ENCODE data around the gene YIPF4.

Gene YIPF4

DNA sequence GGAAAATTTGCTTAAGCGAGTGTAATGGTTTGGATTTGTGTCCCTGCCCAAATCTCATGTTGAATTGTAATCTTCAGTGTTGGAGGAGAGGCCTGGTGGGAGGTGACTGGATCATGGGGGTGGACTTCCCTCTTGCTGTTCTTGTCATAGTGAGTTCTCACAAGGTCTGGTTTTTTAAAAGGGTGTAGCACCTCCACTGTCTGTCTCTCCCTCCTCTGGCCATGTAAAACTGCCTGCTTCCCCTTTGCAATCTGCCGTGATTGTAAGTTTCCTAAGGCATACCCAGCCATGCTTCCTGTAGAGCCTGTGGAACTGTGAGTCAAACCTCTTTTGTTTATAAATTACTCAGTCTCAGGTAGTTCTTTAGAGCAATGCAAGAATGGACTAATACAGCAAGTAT lies 6.6 kb downstream of the YIPF4 start:
- Histone ChIP-seq H3K9me3 (ENCODE audit: insufficient read depth, low read length) (no peaks in the 10 kb centered on the region), H3K9ac (ENCODE audit: low read length) (no peak overlapping the region), H3F3A (ENCODE audit: insufficient read depth) (no peaks in the 10 kb centered on the region), H3K9me2 (replicated peaks; ENCODE audit: insufficient read depth, low read length) (no peaks in the 10 kb centered on the region), H3K27me3 (ENCODE audit: low read length) (no peaks in the 10 kb centered on the region), H3K79me2 (ENCODE audit: insufficient read depth, low read length) (peaks cover 78% of the 10 kb centered on the region), H3K4me2 (ENCODE audit: low read depth, low read length, poor library complexity, severe bottlenecking) (no peak overlapping the region), H4K20me1 (ENCODE audit: low read depth, low read length) (0 out of 2 replicates have a peak, but pooled peaks cover 7% of the 10 kb centered on the region), H2AFZ (ENCODE audit: low read depth, low read length, severe bottlenecking) (no peak overlapping the region), H3K36me3 (ENCODE audit: low read length) (no peaks in the 10 kb centered on the region; the same call in 1 of the 2 replicates), H3K27ac (ENCODE audit: low read depth, low read length) (no peak overlapping the region), H3K4me3 (ENCODE audit: insufficient read depth, low read length, poor library complexity, severe bottlenecking) (no peak overlapping the region)
- no peak for TF ChIP-seq EZH2phosphoT487 (conservative IDR thresholded peaks at IDR 0.05; ENCODE audit: low read length)
- TF ChIP-seq, protein P1, sequence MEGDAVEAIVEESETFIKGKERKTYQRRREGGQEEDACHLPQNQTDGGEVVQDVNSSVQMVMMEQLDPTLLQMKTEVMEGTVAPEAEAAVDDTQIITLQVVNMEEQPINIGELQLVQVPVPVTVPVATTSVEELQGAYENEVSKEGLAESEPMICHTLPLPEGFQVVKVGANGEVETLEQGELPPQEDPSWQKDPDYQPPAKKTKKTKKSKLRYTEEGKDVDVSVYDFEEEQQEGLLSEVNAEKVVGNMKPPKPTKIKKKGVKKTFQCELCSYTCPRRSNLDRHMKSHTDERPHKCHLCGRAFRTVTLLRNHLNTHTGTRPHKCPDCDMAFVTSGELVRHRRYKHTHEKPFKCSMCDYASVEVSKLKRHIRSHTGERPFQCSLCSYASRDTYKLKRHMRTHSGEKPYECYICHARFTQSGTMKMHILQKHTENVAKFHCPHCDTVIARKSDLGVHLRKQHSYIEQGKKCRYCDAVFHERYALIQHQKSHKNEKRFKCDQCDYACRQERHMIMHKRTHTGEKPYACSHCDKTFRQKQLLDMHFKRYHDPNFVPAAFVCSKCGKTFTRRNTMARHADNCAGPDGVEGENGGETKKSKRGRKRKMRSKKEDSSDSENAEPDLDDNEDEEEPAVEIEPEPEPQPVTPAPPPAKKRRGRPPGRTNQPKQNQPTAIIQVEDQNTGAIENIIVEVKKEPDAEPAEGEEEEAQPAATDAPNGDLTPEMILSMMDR (IDR thresholded peaks at IDR 0.05; ENCODE audit: insufficient read depth, low read length, poor library complexity, severe bottlenecking): no peak

DNA sequence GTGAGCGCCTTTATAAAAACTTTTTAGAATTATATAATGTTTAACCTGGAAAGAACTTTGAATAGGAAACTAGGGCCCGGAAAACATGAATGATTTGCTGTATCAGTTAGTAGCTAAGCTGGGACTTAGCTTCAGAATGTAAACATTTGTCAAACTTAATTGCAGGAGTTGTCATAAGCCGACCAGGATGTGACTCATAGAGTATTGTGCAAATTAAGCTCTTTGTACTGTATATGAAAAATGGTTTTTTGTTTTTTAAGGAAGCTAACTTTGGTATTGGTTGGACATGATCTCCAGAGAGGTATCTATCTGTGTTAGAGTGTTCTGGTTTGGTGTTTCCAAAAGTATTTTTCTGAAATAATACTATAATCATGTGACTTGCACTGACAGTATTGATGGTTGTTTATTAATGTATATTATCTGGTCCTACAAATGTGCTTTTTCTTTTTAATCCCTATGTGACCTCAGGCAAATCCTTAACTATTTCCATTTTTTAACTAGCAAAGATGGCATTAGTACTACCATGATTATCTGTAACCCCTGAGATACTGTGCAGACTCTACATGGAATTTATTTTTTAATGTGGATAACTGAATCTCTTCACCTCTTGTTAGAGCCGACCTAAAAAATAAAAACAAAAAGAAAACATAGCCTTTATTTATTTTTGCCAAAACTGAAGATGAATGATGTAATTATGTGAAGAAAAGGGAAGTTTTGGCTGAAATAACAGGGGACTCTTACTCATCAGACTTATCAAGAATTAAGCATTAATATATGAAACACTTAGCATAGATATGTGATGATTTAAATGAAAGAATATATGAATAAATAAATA lies 11.7 kb downstream of the YIPF4 start:
- H3K4me3 ChIP-seq (ENCODE audit: insufficient read depth, low read length, poor library complexity, severe bottlenecking): no peak overlapping the region
- H3K4me2 ChIP-seq (ENCODE audit: low read depth, low read length, poor library complexity, severe bottlenecking): no peak overlapping the region
- H3F3A ChIP-seq (ENCODE audit: insufficient read depth): no peaks in the 10 kb centered on the region
- 0 out of 2 replicates have a peak, but pooled peaks cover 7% of the 10 kb centered on the region for H4K20me1 ChIP-seq (ENCODE audit: low read depth, low read length)
- H3K9ac ChIP-seq (ENCODE audit: low read length): no peak overlapping the region
- TF ChIP-seq, protein P1 (IDR thresholded peaks at IDR 0.05; ENCODE audit: insufficient read depth, low read length, poor library complexity, severe bottlenecking): no peak
- no peak for TF ChIP-seq EZH2phosphoT487 (conservative IDR thresholded peaks at IDR 0.05; ENCODE audit: low read length)
- H3K27me3 ChIP-seq (ENCODE audit: low read length): no peaks in the 10 kb centered on the region
- H3K79me2 ChIP-seq (ENCODE audit: insufficient read depth, low read length): peaks cover 48% of the 10 kb centered on the region
- peaks cover 17% of the 10 kb centered on the region; the same call in 1 of the 2 replicates for H3K36me3 ChIP-seq (ENCODE audit: low read length)
- H3K9me2 ChIP-seq (replicated peaks; ENCODE audit: insufficient read depth, low read length): no peaks in the 10 kb centered on the region
- H2AFZ ChIP-seq (ENCODE audit: low read depth, low read length, severe bottlenecking): no peak overlapping the region
- no peak overlapping the region for H3K27ac ChIP-seq (ENCODE audit: low read depth, low read length)
- no peaks in the 10 kb centered on the region for H3K9me3 ChIP-seq (ENCODE audit: insufficient read depth, low read length)

DNA sequence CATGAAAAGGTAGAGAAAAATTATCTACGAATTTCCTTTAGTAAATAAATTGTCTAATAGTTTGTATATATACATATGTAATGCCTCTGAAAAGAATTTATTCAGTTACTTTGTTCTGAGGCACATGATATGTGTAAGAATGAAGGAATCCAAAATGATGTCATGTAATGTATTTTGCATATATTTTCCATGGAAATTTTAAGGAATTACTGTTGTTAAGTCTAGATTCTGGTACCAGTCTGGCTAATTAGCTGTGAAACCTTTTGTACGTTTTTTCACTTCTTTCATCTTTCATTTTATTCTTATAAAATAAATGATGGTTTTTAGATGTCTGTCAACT lies 12.3 kb downstream of the YIPF4 start:
- no peak overlapping the region for H3K4me2 ChIP-seq (ENCODE audit: low read depth, low read length, poor library complexity, severe bottlenecking)
- 0 out of 2 replicates have a peak, but pooled peaks cover 7% of the 10 kb centered on the region for H4K20me1 ChIP-seq (ENCODE audit: low read depth, low read length)

More for the DNA sequence above, 12.3 kb downstream of the YIPF4 start:
- H3K36me3 ChIP-seq (ENCODE audit: low read length): peaks cover 17% of the 10 kb centered on the region; the same call in 1 of the 2 replicates
- no peaks in the 10 kb centered on the region for H3F3A ChIP-seq (ENCODE audit: insufficient read depth)
- no peaks in the 10 kb centered on the region for H3K9me3 ChIP-seq (ENCODE audit: insufficient read depth, low read length)
- no peaks in the 10 kb centered on the region for H3K27me3 ChIP-seq (ENCODE audit: low read length)
- peaks cover 42% of the 10 kb centered on the region for H3K79me2 ChIP-seq (ENCODE audit: insufficient read depth, low read length)
- no peaks in the 10 kb centered on the region for H3K9me2 ChIP-seq (replicated peaks; ENCODE audit: insufficient read depth, low read length)
- H3K4me3 ChIP-seq (ENCODE audit: insufficient read depth, low read length, poor library complexity, severe bottlenecking): no peak overlapping the region
- TF ChIP-seq, protein P1 (IDR thresholded peaks at IDR 0.05; ENCODE audit: insufficient read depth, low read length, poor library complexity, severe bottlenecking): no peak
- no peak for TF ChIP-seq EZH2phosphoT487 (conservative IDR thresholded peaks at IDR 0.05; ENCODE audit: low read length)
- H2AFZ ChIP-seq (ENCODE audit: low read depth, low read length, severe bottlenecking): no peak overlapping the region
- H3K9ac ChIP-seq (ENCODE audit: low read length): no peak overlapping the region
- H3K27ac ChIP-seq (ENCODE audit: low read depth, low read length): no peak overlapping the region

All from SU-DHL-6 (cell line).